LNCAP (cell line): ENCODE data around the gene SHOX.

Experiments used
- CTCF ChIP-seq: fragments of 450-650 bp; IDR thresholded peaks from 2 replicates; pipeline ENCODE4 v1.5.1; 2017; ENCODE audit warnings: mild to moderate bottlenecking

Gene SHOX

DNA sequence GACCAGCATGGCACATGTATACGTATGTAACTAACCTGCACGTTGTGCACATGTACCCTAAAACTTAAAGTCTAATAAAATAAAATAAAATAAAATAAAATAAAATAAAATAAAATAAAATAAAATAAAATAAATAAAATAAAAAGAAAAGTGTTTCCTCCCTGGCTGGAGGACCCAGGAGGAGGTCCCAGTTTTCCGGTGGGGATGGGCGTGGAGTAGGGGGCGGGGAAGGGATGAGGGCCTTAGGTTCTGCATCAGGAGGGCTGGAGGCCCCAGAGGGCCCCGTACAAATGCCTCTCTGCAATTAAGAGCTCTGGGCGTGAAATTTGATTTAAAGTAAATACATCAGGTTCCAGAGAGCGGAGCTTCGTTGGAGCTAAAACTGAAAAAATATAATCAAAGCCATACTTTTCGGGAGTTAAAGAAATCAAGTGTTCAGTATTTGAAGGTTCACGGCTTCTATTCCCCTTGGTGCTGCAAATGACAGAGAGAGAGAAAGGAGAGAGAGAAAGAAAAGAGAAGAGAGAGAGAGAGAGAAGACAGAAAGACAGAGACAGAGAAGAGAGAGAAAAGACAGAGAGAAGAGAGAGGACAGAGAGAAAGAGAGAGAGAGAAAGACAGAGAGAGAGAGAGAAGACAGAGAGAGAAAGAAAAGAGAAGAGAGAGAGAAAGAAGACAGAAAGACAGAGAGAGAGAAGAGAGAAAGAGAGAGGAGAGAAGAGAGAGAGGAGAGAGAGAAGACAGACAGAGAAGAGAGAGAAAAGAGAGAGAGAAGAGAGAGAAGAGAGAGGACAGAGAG, 8.7 kb upstream of the SHOX start:
- TF ChIP-seq CTCF = no peak

- TF ChIP-seq CTCF = no peak
These were observed 7.4 kb upstream of the SHOX start for GRCh38 chrX:623268-623598.

GRCh38 chrX:623599-624315, 6.8 kb upstream of the SHOX start:
- no peak for TF ChIP-seq CTCF

GRCh38 chrX:625137-625691, 5.4 kb upstream of the SHOX start:
- TF ChIP-seq CTCF = no peak

DNA sequence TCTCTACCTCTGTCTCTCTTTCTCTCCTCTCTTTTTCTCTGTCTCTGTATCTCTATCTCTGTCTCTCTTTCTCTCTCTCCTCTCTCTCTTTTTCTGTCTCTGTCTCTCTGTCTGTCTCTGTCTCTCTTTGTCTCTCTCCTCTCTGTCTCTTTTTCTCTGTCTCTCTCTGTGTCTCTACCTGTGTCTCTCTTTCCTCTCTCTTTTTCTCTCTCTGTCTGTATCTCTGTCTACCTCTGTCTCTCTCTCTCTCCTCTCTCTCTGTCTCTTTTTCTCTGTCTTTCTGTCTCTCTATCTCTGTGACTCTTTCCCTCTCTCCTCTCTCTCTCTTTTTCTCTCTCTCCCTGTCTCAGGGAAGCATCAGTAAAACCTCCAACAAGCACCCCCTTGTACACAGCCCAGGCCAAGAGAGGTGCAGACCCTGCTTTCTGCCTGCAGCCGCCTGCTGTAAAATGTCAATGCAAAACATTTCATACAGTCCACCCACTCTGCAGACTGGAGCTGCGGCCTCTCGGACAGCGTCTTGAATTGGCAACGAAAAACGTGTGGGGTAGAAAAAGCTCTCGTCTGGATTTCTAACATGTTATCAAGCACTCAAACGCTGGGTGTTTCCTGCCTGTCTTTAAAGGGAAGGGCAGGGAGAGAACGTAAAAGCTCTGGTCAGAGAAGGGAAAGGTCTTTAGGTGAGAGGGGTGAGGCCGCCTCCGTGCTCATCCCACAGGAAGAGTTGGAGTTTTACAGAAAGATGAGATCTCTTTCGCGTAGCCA, 3.7 kb upstream of the SHOX start:
- no peak for TF ChIP-seq CTCF

GRCh38 chrX:627510-627981, 3.0 kb upstream of the SHOX start:
- TF ChIP-seq CTCF = no peak

DNA sequence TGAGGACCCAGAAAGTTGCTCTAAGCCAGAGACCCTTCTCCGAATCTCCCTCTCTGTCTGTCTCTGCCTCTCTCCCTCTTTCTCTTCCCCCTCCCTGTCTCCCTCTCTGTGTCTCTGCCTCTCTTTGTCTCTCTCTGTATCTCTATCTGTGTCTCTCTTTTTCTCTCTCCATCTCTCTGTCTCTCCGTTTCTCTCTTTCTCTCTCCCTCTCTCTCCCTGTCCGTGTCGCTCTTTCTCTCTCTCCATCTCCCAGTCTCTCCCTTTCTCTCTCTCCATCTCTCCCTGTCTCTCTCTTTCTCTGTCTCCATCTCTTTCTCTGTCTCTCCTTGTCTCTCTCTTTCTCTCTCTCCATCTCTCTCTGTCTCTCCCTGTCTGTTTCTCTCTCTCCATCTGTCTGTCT, 2.6 kb upstream of the SHOX start:
- TF ChIP-seq CTCF = no peak
